GM18498 (cell line): ENCODE measurements around the gene CCDC24.

Source experiments
- ATAC-seq: cut with Tn5 transposase; IDR thresholded peaks from one replicate; pipeline ENCODE4 v1.9.1; 2021; ENCODE audit warnings: mild to moderate bottlenecking, moderate library complexity; ENCODE audit not compliant: unreplicated experiment

The CCDC24 gene

GRCh38 chr1:44021581-44022321 is 30.4 kb downstream of the CCDC24 start:
- ATAC-seq, result no peak

- no peak for ATAC-seq
These were observed 32.9 kb downstream of the CCDC24 start for GRCh38 chr1:44024031-44024902.

DNA sequence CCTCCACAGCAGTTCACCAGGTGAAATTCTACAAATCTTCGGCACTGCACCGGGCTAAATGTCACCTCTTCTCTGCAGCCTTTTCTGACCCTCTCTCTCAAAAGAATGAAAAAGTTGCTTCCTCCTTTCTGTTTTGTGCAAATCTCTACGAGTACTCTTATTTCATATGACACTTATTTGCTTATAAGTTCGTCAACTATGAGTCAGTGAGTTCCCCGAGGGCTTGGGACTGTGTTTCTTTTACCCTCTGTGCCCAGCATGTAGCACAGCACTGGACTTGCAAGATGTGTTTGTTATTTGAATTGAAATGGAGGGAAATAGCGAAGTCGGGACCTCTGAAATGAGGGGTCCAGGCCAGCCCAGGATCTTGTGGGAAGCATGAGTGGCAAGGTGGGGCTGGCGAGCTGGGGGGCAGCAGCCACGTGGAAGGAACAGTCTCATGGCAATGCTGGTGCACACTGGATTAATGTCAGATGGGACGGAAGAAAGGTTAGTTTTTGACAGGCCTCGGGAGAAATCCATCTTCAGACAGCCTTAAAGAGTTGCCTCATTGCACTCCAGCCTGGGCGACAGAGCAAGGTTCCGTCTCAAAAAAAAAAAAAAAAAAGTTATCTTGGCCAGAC is 33.6 kb downstream of the CCDC24 start:
- ATAC-seq, result no peak

GRCh38 chr1:44025816-44026215 is 34.4 kb downstream of the CCDC24 start:
- ATAC-seq, result no peak

DNA sequence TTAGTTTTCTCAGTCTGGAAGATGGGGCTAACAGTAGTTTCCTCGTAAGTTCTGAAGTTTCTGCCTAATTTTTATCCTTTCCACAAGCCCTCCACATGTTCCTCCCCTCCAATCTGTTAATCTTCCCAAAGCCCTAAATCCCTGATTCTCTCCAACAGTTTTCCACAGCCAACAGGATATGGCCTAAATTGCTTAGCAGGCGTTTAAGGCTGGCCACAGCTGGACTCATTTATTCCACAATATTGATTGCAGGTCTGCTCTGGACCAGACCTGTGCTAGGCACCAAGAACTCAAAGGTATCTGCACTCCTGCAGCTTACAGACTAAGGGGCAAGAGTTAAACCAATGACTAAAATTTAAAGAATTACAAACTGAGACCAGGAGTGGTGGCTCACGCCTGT is 35.9 kb downstream of the CCDC24 start:
- no peak for ATAC-seq

DNA sequence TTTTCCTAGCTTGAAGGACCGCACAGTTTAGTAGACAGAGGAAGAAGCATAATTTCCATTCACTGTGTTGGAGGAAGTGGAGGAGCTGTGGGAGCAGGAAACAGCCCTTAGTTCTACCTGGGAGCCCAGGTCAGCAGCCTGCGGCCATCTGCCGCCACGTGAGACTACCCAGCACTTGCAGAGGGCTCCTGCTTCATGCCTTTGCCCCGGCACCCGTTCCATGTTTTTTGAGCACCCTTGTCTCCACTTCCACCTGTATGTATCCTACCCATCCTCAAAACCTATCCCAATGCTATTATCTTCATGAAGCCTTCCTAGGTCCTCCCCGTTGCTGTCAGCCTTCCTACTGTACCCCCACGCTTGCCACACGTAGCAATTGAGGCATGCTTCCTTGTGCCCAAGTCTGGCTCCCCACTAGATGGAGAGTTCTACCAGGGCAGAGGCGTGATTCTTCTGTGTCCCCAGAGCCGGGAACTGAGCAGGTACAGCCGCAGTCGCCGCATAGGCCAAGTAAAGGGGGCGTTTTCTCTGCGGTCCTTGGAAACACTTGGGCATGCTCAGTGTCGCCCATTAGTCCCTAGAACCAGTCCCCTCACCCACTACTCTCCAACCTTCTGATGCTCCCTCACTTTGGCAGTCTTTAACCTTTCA is 38.0 kb downstream of the CCDC24 start:
- peak; percentile 24 for ATAC-seq

DNA sequence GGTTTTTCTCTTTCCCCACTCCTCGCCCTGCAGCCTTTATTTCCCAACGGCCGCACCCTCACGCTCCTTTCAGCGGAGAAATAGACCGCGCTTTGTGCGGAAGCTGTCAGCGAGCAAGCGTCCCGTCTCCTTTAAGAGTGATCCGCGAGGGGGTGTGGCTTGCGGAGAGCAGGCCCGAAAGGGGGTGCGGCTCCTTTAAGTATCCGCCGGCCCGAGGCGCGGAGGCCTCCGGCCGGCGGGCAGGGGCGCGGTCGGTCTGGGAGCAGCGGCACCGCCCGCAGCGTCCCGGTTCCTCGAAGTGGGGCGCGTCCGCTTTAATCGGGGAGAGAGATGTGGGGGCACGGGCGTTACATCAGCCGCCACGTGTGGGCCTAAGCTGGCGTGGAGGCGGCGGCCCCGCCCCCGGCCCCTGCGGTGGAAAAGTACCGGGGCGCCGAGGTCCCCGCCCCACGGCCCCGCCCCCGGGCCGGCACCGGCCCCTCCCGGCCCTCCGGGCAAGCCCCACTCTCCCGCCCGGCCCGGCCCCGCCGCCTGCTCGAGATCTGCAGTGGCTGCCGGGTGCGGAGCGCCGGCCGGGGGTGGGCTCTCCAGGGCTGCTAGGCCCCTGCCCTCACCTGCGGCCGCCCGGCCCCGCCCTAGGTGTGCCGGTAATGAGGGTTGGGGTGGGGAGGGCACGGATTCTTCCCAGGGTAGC is 38.7 kb downstream of the CCDC24 start:
- peak; percentile 86 for ATAC-seq

DNA sequence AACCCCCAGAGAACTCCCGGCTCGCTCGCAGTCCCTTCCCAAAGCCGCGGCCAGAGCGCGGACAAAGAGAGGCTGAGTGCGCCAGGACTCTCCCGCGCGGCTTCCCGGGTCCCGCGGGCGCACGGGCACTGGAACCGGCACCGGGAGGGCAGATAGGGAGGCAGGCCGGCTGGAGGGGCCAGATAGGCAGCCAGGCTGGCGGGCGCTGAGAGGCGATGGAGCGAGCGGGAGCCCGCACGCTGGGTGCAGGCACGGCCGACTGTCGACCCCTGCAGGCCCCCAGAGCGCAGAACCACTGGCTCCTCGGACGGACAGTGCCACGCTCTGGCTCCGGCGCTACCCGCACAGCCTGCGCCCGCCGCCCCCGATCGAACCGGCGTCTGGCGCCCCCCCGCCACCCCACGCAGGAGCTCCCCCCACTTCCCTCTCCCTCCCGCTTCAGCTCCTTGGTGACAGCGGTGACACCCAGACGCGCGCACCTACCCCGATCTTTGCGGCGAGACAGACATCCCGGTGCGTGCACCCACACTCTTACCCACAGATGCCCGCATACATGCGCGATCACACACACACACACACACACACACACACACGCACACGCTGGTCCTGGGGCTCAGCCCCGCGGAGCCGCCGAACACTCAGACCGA is 39.3 kb downstream of the CCDC24 start:
- peak; percentile 22 for ATAC-seq

DNA sequence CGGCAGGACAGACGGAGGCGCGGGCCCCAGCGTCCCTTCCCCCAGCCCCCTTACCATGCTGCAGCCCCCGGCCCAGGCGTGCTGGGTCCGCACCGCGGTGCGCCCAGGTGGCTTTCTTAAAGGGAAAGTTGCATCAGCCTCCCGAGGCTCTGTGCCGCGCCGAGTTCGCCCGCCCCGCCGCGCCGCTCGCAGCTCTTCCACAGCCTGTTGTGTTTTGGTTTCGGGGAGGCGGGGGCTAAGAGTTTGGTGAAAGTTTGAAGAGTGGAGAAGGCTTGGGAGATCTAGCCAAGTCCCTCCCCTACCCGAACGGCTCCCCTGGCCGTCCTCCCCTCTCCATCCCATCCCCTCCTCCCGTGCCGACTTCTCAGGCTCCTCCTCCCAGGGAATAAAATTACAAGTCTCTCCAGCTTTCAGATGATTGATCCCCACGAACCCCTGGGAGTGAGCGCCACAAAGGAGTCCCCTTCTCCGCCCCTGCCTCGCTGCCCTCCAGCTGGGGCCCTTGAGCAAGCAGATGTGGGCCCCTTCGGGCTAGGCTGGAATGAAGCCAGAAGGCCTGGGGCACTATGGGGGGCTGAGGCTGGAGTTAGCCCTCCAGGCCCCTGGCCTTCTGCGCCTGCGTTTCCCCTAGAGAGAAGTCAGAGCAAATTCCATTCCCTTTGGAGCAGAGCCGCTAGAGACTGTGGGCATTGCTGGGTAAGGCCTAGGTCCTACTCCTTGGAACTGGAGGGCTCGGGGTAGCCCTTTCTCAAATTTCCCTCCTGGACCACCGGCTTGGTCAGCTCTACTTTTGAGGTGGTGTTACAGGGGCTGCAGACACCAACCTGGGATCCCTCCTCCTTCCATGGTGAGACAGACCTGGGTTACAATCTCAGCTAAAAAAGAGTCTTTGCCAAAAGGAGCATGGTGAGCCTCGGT is 40.1 kb downstream of the CCDC24 start, which contains the start of gene SLC6A9:
SLC6A9 (minus strand) TSS at position 211 of the 918 bp plus-strand sequence. CDS start 7,185 bp downstream, outside the sequence.
- no peak for ATAC-seq

DNA sequence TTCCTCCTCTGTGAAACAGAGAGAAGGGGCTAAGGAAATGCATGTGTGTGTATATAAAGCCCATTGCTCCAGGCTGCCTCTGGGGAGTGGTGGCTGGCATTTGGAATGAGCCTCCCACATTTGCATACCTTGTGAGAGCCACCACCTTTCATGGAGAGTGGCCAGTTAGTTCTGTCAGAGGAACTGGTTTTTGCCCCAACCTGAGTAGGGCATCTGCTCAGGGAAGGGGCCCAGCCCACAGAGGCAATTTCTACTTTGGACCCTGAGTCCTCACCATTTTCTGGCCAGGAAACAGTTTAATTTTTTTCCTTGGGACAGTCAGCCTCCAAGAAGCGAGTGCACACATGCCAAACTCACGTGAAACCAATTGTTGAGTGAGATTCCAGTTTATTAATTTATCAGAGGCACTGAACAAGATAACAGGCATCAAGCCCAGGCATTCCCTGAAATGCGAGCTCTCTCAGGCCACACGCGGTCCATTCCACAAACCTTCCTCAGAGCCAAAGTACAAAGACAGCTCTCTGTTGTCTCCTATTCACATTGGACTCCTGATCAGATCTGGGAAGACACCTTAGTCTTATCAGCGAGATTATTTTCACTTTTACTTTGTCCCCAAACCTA is 40.9 kb downstream of the CCDC24 start:
- ATAC-seq, result no peak

- no peak for ATAC-seq
These were observed 41.7 kb downstream of the CCDC24 start for GRCh38 chr1:44033041-44033575.

GRCh38 chr1:44033756-44034155 is 42.4 kb downstream of the CCDC24 start:
- no peak for ATAC-seq

- ATAC-seq, result no peak
These were observed 43.0 kb downstream of the CCDC24 start for GRCh38 chr1:44034423-44034822.

DNA sequence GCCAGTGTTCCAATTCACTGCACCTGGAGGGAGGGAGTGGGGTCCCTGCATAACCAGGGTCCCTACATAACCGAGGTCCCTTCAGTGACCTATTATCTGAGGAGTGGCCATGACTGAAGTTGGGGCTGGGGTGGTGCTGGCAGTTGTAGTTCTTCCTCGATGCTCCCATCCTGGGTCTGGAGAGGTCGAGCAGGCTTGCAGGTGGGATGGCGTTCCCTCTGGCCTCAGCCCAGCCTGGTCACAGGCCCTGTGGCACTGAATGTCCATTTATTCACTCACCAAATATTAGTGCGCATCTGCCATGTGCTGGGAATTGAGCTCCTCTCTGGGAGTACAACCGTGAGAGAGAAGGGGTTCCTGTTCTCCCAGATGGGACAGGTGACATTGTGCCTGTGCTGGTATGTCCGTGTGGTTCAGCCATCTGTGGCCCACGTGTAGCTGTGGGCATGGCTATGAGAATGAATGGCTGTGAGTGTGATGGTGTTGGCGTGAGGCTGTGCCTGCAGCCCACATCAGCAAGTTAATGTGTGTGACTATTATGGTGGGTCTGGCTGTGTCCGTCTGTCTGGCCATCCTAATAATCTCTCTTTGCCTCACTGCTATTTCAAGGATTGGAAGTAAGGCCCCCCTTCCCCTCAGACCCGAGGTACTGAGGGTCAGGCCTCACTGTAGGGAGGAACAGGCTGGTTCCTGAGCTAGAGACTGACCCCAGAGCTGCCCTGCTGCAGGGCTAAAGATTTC is 43.7 kb downstream of the CCDC24 start:
- ATAC-seq, result no peak

- no peak for ATAC-seq
These were observed 44.5 kb downstream of the CCDC24 start for GRCh38 chr1:44035726-44036408.

- no peak for ATAC-seq
These were observed 45.2 kb downstream of the CCDC24 start for GRCh38 chr1:44036409-44037139.
